ENCODE results near the gene HOXB1. TPM values are rescaled to one million over a fixed set of nuclear protein-coding genes. Genes with fewer than 3 reads are reported as not detected.
A peak's percentile ranks its signal among the peaks of the same experiment; 100 is the strongest.

HOXB1 gene
- total RNA-seq, 4 donors from 2014 or later = 0.19 TPM; not detected in 3

DNA sequence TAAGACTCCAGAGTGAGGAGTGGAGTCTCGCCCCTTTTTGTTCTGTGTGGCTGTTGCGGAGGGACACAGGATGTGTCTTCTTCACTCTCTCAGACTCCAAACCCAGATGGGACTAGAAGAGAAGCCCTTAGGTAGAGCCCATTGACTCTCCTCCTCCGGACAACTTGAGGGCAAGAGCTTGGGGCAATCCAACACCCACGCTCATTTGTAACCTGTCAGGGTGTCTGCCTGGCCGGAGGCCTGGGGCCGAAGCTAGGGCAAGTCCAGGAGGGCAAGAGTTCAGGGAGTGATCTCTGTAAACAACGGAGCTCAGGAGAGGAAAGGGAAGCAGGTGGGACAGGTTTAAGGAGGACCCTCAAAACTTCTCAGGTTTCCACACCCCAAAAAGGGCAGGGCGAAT lies 1.4 kb upstream of the HOXB1 start:
- no peak for DNase-seq
- Histone ChIP-seq H3K27ac (no peak overlapping the region), H3K4me3 (no peak overlapping the region), H3K4me1 (peaks cover 3 to 25% (median 9%) of the 10 kb centered on the region in 3 donors), H3K9me3 (no peaks in the 10 kb centered on the region), H3K36me3 (no peaks in the 10 kb centered on the region), H3K27me3 (peaks cover 0 to 28% (median under 1%) of the 10 kb centered on the region in 4 donors)
- TF ChIP-seq, protein P1, sequence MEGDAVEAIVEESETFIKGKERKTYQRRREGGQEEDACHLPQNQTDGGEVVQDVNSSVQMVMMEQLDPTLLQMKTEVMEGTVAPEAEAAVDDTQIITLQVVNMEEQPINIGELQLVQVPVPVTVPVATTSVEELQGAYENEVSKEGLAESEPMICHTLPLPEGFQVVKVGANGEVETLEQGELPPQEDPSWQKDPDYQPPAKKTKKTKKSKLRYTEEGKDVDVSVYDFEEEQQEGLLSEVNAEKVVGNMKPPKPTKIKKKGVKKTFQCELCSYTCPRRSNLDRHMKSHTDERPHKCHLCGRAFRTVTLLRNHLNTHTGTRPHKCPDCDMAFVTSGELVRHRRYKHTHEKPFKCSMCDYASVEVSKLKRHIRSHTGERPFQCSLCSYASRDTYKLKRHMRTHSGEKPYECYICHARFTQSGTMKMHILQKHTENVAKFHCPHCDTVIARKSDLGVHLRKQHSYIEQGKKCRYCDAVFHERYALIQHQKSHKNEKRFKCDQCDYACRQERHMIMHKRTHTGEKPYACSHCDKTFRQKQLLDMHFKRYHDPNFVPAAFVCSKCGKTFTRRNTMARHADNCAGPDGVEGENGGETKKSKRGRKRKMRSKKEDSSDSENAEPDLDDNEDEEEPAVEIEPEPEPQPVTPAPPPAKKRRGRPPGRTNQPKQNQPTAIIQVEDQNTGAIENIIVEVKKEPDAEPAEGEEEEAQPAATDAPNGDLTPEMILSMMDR (IDR thresholded peaks at IDR 0.05) = no peak
- TF ChIP-seq POLR2A (IDR thresholded peaks at IDR 0.05) = no peak
- intact Hi-C loops (cut with DNase I) = no loop called here
- 71 to 86% methylated on average over 7 to 8 of the region's 8 CpGs for WGBS, 2 donors

DNA sequence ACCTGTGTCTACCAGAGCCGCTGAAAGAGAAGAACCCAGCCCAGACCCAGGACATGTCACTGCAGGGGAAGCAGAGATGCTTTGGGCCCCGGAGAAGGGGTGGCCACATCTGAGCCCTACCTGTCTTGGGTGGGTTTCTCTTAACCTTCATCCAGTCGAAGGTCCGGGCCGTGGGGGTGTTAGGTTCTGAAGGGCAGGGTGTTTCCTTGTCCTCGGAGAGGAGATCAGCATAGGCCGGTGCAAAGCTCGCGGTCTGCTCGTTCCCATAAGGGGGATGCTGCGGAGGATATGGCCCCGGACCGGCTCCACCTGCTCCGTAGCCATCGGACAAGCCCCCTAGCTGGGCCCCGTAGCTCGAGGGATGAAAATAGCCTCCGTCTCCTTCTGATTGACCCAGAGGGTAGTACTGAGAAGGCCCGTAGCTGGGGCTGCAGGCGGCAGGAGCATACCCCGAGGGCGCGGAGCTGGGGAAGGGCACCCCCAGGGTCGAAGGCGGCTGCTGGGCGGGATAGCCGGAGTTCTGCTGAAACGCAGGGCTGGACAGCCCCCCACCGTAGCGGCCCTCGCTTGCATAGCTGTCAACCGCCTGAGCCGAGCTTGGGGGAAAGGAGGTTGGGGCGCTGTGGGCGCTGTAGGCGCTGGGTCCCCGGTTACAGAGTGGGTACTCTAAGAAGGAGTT lies 464 bp downstream of the HOXB1 start:
- no peak for TF ChIP-seq POLR2A (IDR thresholded peaks at IDR 0.05)
- TF ChIP-seq, protein P1 (IDR thresholded peaks at IDR 0.05) = no peak
- 77 to 89% methylated on average over 5 to 7 of the region's 37 CpGs for WGBS, 2 donors
- Histone ChIP-seq H3K27me3 (peaks cover 0 to 48% (median 2%) of the 10 kb centered on the region in 4 donors), H3K4me1 (peaks cover 7 to 35% (median 9%) of the 10 kb centered on the region in 3 donors), H3K36me3 (no peaks in the 10 kb centered on the region), H3K4me3 (no peak overlapping the region), H3K27ac (peak overlapping the region in 3 of 4 donors; percentile 60 to 83 (median 82)), H3K9me3 (no peaks in the 10 kb centered on the region)
- DNase-seq = no peak
- intact Hi-C loops (cut with DNase I) = no loop called here

DNA sequence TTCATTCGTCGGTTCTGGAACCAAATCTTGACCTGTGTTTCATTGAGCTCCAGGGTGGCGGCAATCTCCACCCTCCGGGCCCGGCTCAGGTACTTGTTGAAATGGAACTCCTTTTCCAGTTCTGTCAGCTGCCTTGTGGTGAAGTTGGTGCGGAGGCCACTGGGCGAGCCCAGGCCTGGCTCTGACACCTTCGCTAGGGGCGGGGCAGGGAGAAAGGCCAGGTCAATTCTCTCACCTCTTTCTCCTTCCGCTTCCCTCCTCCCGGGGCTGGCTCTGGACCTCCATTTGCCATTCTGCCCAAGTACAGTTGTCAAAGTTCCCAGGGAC lies 1.2 kb downstream of the HOXB1 start:
- intact Hi-C loops (cut with DNase I) = no loop called here
- H3K9me3 ChIP-seq = no peaks in the 10 kb centered on the region
- peak overlapping the region; percentile 60 to 83 (median 77) for H3K27ac ChIP-seq
- TF ChIP-seq, protein P1 (IDR thresholded peaks at IDR 0.05) = no peak
- TF ChIP-seq POLR2A (IDR thresholded peaks at IDR 0.05) = no peak
- H3K27me3 ChIP-seq = peaks cover 0 to 55% (median 2%) of the 10 kb centered on the region in 4 donors
- no peaks in the 10 kb centered on the region for H3K36me3 ChIP-seq
- 27 to 40% methylated on average over 2 to 5 of the region's 11 CpGs for WGBS, 2 donors
- no peak for DNase-seq
- H3K4me1 ChIP-seq = peaks cover 7 to 35% (median 9%) of the 10 kb centered on the region in 3 donors
- H3K4me3 ChIP-seq = peak overlapping the region in 1 of 4 donors; percentile 17

DNA sequence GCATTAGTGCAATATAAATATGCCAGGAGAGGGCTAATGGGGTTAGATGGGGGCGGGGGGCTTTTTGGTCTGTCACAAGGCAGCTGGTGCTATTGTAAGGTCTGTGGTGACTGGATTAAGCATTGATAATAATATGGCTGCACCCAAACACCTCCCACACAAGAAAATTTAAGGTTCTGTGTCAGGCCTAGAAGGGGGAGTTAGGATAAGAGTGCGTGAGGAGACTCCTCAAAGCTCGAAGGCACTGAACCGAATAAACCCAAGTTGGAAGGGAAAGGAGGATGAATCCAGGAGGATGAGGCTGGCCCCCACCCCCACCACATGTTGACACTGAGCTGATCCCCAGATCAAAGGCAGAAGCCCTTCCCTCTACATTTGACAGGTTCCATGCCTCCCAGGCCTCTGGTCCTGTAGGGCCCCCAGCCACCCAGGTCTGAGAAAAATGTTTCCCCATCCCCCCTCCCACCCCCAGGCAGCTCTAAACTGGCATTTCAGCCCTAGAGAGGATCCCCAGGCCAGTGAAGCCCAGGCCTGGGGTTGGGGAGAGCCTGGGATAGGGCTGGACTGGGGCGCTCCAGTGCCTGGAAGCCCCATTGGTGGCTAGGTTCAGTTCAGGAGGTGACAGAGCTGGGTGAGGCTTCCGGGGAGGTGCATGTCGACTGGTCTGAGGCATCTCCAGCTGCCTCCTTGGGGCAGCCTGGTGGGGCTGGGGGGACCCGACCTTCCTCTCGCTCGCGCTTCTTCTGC lies 1.7 kb downstream of the HOXB1 start:
- intact Hi-C loops (cut with DNase I) = no loop called here
- Histone ChIP-seq H3K27ac (peak overlapping the region; percentile 60 to 83 (median 77)), H3K36me3 (no peaks in the 10 kb centered on the region), H3K4me3 (peak overlapping the region in 1 of 4 donors; percentile 17), H3K9me3 (no peaks in the 10 kb centered on the region), H3K4me1 (peaks cover 7 to 35% (median 9%) of the 10 kb centered on the region in 3 donors), H3K27me3 (peaks cover 0 to 60% (median 2%) of the 10 kb centered on the region in 4 donors)
- DNase-seq = no peak
- 81 to 85% methylated on average over 4 to 8 of the region's 11 CpGs for WGBS, 2 donors
- TF ChIP-seq, protein P1 (IDR thresholded peaks at IDR 0.05) = no peak
- no peak for TF ChIP-seq POLR2A (IDR thresholded peaks at IDR 0.05)
